GM13976 (cell line): ENCODE data around the gene SPATA6.

Experiments used
- DNase-seq: peaks from one replicate; pipeline ENCODE4 v3.0.0; 2012; ENCODE audit warnings: low spot score
- CTCF ChIP-seq: IDR thresholded peaks from 2 replicates; pipeline ENCODE4 v1.5.1; 2012; ENCODE audit warnings: borderline replicate concordance, mild to moderate bottlenecking; ENCODE audit not compliant: insufficient read depth; ENCODE audit errors: extremely low read depth, missing control alignments, control extremely low read depth
- in situ Hi-C: fragments of 300-500 bp; cut with MboI; formaldehyde crosslinking; loops from one replicate; pipeline ENCODE4 v1.12.0; 2022; ENCODE audit warnings: low sequenced_read_pairs, mixed read lengths, inconsistent platforms; ENCODE audit not compliant: unreplicated experiment

The SPATA6 gene

GRCh38 chr1:48258106-48258505, 213.9 kb downstream of the SPATA6 start:
- no peak for TF ChIP-seq CTCF
- in situ Hi-C loops: no loop called here
- no peak for DNase-seq

- in situ Hi-C loops: no loop called here
- no peak for TF ChIP-seq CTCF
Measured at GRCh38 chr1:48254254-48254653, 217.8 kb downstream of the SPATA6 start.

GRCh38 chr1:48251821-48252220, 220.2 kb downstream of the SPATA6 start:
- no peak for DNase-seq
- no peak for TF ChIP-seq CTCF
- in situ Hi-C loops: no loop called here

More at GRCh38 chr1:48254254-48254653, 217.8 kb downstream of the SPATA6 start:
- no peak for DNase-seq

GRCh38 chr1:48251323-48251722, 220.7 kb downstream of the SPATA6 start:
- TF ChIP-seq CTCF: no peak
- DNase-seq: no peak
- in situ Hi-C loops: no loop called here

- in situ Hi-C loops: no loop called here
- no peak for DNase-seq
- no peak for TF ChIP-seq CTCF
Measured at GRCh38 chr1:48250572-48250971, 221.4 kb downstream of the SPATA6 start.

- DNase-seq: no peak
- TF ChIP-seq CTCF: no peak
- in situ Hi-C loops: no loop called here
Measured at GRCh38 chr1:48249868-48250267, 222.1 kb downstream of the SPATA6 start.

GRCh38 chr1:48248356-48248755, 223.6 kb downstream of the SPATA6 start:
- no peak for TF ChIP-seq CTCF

More at GRCh38 chr1:48248356-48248755, 223.6 kb downstream of the SPATA6 start:
- no peak for DNase-seq
- in situ Hi-C loops: no loop called here
